ENCODE measurements around the gene GRWD1.
A peak's percentile ranks its signal among the peaks of the same experiment; 100 is the strongest.

GRWD1 gene

DNA sequence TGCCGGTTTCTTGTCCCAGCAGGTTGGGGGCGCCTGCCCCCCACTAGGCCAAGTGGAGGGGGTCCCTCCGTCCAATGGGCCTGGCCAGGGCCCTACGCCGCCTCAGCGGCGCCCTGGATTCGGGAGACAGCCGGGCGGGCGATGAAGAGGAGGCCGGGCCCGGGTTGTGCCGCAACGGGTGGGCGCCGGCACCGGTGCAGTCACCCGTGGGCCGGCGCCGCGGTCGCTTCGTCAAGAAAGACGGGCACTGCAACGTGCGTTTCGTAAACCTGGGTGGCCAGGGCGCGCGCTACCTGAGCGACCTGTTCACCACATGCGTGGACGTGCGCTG is 15.8 kb downstream of the GRWD1 start:
- no peak for DNase-seq

DNA sequence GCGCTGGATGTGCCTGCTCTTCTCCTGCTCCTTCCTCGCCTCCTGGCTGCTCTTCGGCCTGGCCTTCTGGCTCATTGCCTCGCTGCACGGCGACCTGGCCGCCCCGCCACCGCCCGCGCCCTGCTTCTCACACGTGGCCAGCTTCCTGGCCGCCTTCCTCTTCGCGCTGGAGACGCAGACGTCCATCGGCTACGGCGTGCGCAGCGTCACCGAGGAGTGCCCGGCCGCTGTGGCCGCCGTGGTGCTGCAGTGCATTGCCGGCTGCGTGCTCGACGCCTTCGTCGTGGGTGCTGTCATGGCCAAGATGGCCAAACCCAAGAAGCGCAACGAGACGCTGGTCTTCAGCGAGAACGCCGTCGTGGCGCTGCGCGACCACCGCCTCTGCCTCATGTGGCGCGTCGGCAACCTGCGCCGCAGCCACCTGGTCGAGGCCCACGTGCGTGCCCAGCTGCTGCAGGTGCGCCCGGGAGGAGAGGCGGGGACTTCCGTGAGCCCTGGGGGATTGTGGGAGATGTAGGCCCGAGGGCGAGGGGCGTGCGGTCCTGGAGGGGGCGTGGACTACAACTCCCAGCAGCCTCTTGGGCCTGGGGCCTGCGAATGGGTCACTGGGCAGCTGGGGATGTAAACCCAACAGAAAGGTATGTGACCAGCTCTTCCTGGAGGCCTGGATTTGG is 16.3 kb downstream of the GRWD1 start:
- no peak for DNase-seq

DNA sequence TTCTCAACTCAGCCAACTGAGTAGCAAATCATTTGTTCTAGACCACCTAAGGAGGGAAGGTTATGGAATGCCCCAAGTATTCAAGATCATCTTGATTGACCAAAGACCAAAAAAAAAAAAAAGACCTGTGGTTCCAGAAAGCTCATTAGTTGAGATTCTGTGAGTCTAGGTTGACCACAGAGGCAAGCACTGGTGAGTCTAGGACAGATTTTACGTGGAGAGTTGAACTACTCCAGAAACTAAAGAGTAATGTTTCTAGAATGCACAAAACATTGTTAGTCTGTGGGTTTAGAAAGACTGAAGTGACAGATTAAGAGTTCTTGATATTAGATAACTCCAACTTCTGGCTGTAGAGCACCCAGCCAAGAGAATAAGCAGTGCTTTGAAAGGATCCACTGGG is 19.4 kb downstream of the GRWD1 start:
- DNase-seq, result no peak

DNA sequence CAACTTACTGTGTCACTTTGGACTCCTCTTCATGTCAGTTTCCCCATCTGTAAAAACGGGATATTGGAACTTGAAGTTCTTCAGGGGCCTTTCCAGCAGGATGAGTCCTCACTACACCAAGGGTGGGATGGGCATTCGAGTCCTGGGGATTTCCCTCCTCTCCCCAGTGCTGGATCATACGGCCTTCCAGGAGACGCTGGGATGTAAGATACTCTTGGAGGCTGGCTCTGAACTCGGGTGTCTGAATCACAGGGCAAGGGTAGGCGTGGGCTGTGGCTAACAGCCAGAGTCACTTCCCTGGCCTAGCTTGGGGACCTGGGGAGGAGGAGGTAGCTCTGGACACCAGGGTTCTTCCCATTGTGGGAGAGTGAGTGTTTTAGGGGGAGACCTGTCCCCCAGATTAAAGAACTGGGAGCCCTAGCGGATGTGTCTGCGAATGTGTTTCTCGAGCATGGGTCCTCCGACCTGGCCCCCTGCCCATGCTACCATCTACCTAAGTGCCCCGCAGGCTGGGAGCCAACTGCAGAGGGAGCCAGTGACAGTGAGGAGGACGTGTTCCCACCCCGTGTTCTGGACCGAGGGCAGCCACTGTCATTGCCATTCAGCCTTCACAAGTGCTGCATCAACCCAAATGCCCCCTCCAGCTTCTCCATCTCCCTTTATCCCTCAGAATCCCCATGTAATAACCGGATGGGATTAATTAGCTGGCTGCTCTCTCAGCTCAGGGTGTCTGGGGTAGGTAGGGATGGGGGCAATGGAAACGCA is 21.0 kb downstream of the GRWD1 start:
- no peak for DNase-seq

DNA sequence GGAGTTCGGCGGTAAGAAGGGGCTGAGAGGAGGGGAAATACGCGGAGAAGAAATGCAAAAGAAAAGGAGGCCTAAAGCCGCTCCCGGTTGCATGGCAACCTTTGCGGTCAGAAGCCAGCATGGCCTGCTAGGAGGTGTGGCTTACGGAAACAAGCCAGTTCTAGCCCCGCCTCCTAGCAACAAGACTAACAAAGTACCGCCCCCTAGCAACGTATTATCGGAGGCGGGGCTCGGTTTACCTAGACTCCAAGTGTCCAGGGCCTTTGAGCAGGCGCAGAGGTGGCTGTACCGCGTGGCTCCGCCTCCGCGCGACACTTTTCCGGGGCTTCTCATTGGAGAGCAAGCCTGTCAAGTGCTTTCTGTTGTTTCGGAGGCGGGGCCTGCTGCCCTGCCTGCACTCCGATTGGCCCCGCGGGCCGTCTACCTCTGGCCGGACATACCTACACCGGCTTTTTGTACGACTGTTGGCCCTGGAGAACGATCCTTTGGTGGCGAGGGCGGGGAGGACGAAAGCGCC is 23.0 kb downstream of the GRWD1 start:
- peak; percentile 94 to 98 (median 96) for DNase-seq

DNA sequence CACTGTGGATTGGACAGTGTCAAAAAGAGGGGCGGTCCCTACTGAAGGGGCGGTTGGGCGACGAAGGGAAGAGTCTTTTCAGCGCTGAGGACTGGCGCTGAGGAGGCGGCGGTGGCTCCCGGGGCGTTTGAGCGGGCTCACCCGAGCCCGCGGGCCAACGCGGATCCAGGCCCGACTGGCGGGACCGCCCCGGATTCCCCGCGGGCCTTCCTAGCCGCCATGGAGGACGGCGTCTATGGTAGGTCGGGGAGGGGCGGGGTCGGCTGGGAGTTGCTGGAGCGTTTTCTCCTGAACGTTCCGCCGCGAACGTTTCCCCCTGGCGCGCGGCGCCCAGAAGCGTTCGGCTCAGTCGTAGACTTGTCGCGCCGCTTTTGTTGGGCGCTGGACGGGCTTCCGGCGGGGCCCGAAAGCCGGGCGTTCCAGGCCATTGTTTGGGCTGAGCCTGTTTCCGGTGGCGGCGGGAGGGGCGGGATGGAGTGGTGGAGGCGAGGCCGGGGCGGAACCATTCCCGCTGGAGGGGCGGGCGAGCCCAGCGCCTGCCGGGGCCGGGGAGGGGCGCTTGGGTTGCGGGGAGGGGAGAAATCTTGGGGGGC is 23.6 kb downstream of the GRWD1 start, which contains the start of gene CYTH2:
TSS of gene CYTH2 (plus strand) at position 81 of the 593 bp plus-strand sequence. CDS start at position 220, 139 bp downstream.
- peak in 3 of 4 experiments; percentile 45 to 68 (median 59) for DNase-seq

DNA sequence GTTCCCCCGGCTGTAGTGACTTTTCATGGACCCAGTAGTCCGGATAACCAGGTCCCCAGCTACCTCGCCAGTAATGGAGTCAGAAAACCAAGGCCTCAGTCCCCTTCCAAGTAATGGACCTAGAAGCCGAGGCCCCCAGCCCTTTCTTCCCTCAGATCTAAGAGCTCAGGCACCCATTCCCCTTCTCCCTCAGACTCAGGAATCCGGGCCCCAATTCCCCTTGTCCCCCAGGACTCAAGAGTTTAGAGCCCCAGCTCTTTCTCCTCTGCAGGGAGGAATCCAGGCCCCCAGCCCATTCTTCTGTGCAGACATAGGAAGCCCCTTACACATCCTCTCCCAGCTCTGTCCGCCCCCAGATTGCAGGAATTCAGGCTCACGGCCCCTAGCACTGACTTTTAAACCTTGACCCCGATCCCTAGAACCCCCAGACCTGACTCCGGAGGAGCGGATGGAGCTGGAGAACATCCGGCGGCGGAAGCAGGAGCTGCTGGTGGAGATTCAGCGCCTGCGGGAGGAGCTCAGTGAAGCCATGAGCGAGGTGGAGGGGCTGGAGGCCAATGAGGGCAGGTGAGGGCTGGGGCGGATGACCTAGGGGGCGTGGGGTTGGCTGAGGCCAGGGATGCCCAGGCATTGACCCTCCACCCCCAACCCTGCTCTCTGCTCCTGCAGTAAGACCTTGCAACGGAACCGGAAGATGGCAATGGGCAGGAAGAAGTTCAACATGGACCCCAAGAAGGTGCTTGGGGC is 24.3 kb downstream of the GRWD1 start:
- no peak for DNase-seq

DNA sequence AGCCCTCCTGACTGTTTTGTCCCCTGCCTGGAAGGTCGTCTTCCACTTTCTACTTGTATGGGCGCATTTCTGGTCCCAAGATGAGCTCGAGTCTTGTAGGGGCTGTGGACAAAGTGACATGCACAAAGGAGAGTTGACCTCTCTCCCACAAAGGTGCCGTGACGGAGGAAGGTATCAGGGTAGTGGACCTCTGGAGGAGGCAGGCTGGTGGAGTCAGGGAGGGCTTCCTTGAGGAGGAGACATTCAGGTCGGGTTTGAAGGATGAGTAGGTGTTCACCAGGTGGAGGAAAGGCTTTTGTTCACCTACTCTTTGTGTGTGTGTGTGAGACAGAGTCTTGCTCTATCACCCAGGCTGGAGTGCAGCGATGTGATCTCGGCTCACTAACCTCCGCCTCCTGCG is 25.1 kb downstream of the GRWD1 start:
- no peak for DNase-seq

DNA sequence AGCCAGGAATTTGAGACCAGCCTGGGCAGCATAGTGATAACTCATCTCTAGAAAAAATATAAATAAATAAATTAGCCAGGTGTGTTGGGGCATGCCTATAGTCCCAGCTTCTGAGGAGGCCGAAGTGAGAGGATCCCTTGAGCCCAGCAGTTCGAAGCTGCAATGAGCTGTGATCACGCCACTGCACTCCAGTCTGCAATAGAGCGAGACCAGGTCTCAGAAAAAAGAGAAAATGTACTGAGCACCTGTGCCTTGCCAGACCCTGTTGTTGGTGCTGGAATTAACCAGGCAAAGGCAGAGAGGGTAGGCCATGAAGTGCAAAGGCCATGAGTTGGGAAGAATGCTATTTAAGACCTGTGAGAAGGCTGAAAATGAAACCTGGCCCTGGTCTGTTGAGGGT is 26.1 kb downstream of the GRWD1 start:
- no peak for DNase-seq

DNA sequence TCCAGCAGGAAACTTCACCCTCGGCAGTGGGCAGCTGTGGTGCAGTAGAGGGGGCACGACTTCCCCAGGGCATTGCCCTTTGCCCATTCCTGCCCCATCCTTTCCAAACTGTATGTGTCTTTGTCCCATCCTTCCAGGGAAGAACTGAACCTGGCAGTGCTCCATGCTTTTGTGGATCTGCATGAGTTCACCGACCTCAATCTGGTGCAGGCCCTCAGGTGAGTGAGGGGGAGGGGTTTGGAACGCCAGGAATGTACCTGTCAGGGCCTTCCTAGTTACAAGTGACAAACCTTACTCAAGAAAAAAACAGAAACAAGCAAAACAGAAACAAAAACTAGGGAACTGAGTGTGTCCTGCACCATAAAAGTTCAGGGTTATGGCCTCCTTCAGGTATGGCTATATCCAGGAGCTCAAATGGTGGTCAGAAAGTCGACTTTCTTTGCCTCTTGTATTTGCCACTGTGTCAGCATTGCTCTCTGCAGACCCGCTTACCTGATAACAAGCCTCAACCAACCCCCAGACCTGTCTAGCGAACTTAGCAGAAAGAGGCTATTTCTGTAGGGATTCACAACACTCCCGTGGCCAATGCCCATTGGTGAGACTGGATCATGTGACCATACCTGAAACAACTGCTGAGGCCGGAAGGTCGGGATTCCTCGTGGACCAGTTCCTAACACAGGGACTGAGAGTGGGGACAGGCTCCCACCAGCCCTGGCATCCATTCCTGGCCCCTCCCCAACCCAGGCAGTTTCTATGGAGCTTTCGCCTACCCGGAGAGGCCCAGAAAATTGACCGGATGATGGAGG is 27.6 kb downstream of the GRWD1 start:
- DNase-seq, result no peak

DNA sequence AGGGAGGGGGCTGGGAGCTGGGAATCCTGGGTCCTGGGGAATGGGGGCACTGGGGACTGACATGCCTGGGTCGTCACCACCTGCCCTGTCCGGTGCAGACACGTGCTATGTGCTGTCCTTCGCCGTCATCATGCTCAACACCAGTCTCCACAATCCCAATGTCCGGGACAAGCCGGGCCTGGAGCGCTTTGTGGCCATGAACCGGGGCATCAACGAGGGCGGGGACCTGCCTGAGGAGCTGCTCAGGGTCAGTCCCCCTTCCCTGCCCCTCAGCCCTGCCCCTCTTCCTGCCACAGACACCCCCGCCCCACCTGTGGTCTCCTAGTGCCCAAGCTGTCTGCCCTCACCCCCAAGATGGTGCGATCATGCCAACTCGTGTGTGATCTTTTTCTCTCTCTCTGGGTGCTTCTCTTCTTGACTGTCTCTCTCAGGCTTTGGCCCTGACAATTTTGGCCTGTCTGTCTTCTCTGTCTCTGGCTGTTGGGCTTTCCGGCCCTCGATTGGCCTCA is 28.4 kb downstream of the GRWD1 start:
- DNase-seq, result no peak

DNA sequence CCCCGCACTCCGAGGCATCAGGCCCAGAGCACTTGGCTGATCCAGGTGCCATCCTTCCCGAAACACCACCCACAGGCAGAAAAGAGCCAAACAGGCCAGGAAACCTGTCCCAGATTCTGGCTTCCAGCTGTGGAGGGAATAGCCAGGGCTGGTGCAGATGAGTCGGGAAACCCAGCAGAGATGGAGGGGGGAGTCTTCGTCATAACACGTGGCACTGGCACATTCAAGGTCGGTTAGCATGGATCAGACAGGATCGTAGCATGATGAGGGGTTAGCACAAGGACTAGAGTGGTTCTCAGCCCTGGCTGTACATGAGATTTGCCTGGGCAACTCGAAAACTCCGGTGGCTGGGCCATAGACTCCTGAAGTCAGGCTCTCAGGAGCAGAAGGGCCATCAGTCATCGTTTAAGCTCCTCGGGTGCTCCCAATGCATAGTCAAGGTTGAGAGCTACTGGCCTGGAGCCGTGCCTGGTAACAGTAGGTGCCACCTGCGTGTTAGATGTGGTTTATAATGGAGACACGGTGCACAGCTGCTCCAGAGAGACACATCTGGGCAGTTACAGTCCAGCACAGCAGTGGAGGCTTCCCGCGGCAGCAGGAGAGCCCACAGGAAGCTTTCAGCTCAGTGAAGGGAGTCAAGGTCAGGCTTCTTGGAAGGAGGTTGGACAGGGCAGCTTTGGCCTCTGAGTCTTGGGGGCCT is 29.7 kb downstream of the GRWD1 start:
- DNase-seq, result no peak

DNA sequence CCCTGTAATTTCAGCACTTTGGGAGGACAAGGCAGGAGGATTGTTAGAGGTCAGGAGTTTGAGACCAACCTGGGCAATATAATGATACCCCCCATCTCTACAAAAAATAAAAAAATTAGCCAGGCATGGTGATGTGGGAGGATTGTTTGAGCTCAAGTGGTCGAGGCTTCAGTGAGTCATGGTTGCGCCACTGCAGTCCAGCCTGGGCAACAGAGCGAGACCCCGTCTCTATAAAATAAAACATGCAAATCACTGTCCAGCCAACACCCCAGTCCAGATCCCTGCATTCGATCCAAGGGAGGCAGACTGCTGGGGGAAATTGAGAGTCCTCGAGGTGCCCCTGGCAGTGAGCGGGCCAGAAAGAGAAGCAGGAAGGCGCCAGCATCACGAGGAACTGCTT is 30.4 kb downstream of the GRWD1 start:
- DNase-seq, result no peak

DNA sequence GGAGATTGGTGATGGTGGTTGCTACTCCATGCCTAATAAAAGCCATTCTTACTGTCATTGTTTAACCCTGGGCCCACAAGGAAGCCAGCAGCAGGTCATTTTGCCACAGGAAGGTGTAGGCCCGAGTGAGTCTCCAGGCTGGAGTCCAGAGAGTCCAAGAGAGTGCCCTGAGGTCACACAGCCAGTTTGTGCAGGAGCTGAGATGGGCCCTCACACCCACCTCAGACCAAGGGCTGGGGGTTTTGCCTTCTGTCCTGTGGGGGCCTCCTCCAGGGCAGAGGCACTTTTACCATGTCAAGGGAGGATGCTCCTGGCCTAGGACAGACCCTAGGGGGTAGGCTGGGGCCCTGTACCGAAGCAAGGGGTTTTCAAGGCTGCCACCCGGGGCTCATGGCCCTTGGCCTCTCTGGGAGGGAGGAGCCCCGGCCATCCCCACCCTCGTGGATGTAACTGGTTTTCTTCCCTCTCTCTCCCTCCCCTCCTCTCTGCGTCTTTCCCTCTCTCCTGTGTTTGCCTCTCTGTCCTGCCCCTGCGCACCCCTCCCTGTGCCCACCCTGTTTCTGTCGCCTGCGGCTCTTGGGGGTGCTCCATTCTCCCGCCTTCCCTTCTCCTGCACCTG is 31.4 kb downstream of the GRWD1 start:
- no peak for DNase-seq

DNA sequence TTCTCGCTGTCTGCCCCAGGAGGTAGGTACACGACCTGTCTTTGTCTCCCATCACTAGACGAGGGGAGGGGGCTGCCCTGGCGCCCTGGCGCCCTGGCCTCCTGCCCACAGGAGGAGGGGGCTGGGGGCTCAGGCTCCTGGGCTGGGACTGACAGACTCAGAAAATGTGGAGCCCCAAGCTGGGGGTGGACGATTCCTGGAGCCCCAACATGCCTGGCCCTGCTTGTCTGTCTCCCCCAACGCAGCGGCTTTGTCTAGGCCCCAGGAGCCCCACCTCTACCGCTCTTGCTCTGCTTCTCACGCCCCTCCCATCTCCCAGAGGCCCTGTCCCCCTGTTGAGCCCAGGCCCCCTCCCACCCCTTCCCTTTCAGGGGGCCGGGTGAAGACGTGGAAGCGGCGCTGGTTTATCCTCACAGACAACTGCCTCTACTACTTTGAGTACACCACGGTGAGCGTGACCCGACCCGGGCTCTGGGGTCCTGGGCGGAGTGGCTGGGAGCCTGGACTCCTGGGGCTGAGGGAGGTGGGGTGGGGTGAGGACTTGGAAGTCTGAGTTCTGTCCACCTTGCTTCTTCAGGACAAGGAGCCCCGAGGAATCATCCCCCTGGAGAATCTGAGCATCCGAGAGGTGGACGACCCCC is 32.0 kb downstream of the GRWD1 start:
- no peak for DNase-seq

DNA sequence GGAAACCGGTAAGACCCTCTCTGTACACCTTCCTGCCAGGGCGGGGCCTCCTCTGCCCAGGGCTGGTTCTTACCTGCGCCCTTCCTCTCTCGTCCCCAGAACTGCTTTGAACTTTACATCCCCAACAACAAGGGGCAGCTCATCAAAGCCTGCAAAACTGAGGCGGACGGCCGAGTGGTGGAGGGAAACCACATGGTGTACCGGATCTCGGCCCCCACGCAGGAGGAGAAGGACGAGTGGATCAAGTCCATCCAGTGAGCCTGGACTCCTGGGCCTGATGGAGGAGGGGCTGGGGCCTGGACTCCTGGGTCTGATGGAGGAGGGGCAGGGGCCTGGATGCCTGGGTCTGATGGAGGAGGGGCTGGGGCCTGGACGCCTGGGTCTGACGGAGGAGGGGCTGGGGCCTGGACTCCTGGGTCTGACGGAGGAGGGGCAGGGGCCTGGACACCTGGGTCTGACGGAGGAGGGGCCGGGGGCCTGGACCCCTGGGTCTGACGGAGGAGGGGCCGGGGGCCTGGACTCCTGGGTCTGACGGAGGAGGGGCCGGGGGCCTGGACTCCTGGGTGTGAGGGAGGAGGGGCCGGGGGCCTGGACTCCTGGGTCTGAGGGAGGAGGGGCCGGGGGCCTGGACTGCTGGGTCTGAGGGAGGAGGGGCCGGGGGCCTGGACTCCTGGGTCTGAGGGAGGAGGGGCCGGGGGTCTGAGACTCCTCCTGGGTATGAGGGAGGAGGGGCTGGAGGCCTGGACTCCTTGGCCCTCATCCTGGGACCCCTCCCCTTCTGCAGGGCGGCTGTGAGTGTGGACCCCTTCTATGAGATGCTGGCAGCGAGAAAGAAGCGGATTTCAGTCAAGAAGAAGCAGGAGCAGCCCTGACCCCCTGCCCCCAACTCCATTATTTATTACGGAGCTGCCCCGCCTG is 32.8 kb downstream of the GRWD1 start:
- no peak for DNase-seq

DNA sequence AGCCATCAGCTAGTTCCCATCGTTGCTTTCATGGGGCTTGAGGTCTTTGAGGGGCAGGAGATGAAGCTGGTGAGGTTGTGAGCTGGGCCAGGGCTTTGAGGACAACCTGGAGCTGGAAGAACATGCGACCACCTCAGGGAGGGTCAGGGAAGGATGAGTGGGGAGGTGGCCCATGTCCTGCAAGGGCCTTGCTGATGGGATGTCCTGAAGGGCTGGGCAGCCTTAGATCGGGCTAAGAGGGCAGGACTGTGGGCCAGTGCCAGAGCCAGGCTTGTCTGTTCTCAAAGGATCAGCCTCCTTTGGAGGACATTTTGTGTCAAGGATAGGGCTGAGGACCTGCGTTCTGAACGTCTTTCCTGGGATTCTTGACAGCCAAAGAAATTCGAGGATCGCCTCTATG is 33.9 kb downstream of the GRWD1 start:
- no peak for DNase-seq

DNA sequence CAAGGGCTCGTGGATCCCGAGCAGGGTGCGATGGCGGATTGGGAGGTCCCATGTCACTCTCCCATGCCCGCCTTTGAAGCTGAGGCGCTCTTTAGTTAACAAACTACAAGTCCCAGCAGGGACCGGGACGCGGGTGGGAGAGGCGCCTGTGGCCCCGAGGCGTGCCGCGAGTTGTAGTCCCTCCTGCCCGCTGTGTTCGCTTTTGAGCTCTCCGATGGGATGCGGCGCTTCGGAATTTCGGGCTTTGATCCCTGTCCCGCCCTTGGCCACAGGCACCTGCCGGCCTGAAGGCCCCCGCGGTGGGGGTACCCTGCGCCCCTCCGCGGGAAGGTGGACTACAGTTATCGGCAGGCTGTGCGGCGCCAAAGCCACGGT is 34.4 kb downstream of the GRWD1 start:
- peak in 1 of 4 experiments; percentile 10 for DNase-seq
